ENCODE results near the gene HS6ST1.

HS6ST1 gene

DNA sequence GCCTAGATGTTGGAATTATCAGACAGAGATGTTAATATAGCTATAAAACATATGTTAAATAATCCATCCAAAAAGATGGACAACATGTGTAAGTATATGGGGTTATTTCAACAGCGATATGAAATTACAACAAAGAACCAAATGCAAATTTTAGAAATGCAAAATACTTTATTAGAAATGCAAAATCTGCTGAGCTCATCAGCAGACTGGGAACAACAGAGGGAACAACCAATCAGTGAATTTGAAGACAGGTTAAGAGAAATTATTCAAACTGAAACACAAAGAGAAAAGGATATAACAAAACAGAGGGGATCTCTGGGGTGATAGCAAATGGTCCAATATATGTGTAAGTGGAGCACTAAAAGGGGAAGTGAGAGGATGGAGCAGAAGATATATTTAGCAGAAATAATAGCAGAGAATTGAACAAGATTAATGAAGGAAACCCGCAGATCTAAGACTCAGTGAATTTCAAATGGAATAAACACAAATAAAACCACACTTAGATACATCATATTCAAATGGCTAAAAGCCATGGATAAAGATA is 13.5 kb upstream of the HS6ST1 start:
- H3K27me3 Mint-ChIP-seq: peaks cover 29% of the 10 kb centered on the region
- H3K4me3 Mint-ChIP-seq: no peak overlapping the region
- H3K36me3 Mint-ChIP-seq (ENCODE audit: low read depth): peaks cover 12% of the 10 kb centered on the region
- peaks cover 18% of the 10 kb centered on the region for H3K9me3 Mint-ChIP-seq
- H3K4me1 Mint-ChIP-seq (ENCODE audit: low read depth): peaks cover 15% of the 10 kb centered on the region
- H3K27ac Mint-ChIP-seq: no peak overlapping the region

GRCh38 chr2:128330583-128330982 is 11.9 kb upstream of the HS6ST1 start:
- H3K27ac Mint-ChIP-seq: no peak overlapping the region
- peaks cover 28% of the 10 kb centered on the region for H3K27me3 Mint-ChIP-seq
- peaks cover 12% of the 10 kb centered on the region for H3K36me3 Mint-ChIP-seq (ENCODE audit: low read depth)
- H3K9me3 Mint-ChIP-seq: peaks cover 18% of the 10 kb centered on the region
- H3K4me1 Mint-ChIP-seq (ENCODE audit: low read depth): peaks cover 15% of the 10 kb centered on the region
- H3K4me3 Mint-ChIP-seq: no peak overlapping the region

DNA sequence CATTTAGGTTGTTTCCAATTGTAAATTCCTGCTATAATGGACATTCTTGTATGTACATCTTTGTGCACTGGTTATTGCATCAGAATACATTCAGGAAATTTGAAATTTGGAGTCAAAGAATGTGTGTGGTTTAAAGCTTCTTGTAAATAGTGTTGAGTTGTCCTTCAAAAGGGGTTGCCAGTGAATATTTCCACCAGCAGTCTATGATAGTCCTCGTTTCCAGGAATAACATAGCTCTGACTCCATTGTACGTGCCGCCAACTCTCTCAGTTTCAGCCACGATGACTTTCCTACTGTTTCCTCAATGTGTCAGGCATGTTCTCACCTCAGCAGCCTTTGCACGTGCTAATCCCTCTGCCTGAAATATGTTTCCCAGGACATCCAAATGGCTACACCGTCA is 10.9 kb upstream of the HS6ST1 start:
- peaks cover 28% of the 10 kb centered on the region for H3K27me3 Mint-ChIP-seq
- H3K36me3 Mint-ChIP-seq (ENCODE audit: low read depth): peaks cover 12% of the 10 kb centered on the region
- no peak overlapping the region for H3K4me3 Mint-ChIP-seq
- peaks cover 18% of the 10 kb centered on the region for H3K9me3 Mint-ChIP-seq
- H3K4me1 Mint-ChIP-seq (ENCODE audit: low read depth): peaks cover 15% of the 10 kb centered on the region
- H3K27ac Mint-ChIP-seq: peak overlapping the region; percentile 55

DNA sequence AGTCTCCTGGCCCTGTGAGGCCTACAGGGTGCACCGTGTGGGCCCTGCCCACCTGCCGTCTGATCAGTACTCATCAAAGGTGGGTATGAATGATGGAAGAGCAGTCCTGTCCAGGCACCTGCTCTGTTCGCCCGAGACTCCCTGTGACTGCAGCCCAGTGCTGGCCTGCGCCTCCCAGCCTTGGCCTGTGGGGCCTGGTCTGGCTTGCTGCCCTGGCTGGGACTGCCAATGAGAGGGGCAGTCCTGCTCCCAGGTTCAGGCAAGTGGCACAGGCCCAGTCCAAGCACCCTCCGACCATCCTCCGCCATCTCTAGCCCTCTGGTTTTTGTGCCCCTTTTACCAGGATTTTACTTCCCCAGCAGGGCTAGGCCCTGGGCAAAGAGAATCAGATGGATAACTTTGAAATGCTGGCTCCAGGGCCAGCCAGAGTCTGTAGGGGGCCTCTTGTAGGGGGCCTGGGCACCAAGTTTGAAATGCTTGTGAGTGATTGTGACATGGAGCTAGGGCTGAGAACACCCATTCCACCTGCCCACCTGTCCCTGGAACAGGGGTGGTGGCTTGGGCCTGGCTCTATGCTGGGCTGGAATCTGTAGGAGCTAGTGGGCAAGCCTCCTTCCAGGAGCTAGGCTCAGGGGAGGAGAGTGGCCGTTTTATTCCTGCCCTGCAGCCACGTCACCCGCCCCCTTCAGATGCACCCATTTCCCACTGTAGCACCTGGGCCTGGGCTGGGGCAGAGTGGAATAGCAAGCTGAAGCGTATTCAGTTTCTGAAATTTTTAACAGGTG is 8.7 kb upstream of the HS6ST1 start:
- H3K36me3 Mint-ChIP-seq (ENCODE audit: low read depth): peaks cover 11% of the 10 kb centered on the region
- peaks cover 11% of the 10 kb centered on the region for H3K9me3 Mint-ChIP-seq
- H3K27me3 Mint-ChIP-seq: peaks cover 17% of the 10 kb centered on the region
- H3K4me1 Mint-ChIP-seq (ENCODE audit: low read depth): peaks cover 11% of the 10 kb centered on the region
- H3K4me3 Mint-ChIP-seq: no peak overlapping the region
- no peak overlapping the region for H3K27ac Mint-ChIP-seq

DNA sequence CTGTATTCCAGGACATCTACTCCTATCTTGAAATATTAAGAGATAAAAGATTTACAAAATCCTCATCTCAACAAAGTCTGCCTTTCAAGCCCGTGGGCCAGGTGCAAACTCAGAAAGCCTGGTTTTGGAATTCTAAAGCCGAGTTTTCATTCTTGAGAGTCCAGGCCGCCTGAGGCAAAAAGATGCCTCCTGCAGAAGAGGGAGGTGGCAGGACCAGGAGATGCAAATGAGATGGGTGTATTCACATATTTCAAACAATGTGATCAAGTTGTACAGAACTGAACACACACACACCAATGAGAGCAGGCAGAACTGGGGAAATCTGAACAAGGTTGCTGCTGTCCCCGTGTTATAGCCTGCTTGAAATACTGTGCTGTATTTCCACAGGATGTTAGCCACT is 7.7 kb upstream of the HS6ST1 start:
- Mint-ChIP-seq H3K27me3 (peaks cover 7% of the 10 kb centered on the region), H3K9me3 (peaks cover under 1% of the 10 kb centered on the region), H3K36me3 (ENCODE audit: low read depth) (peaks cover under 1% of the 10 kb centered on the region), H3K4me3 (no peak overlapping the region), H3K4me1 (ENCODE audit: low read depth) (peaks cover 15% of the 10 kb centered on the region), H3K27ac (no peak overlapping the region)

- no peaks in the 10 kb centered on the region for H3K36me3 Mint-ChIP-seq (ENCODE audit: low read depth)
- no peak overlapping the region for H3K4me3 Mint-ChIP-seq
- peaks cover 6% of the 10 kb centered on the region for H3K27me3 Mint-ChIP-seq
- H3K27ac Mint-ChIP-seq: no peak overlapping the region
- no peaks in the 10 kb centered on the region for H3K9me3 Mint-ChIP-seq
- peaks cover 18% of the 10 kb centered on the region for H3K4me1 Mint-ChIP-seq (ENCODE audit: low read depth)
Measured at GRCh38 chr2:128325611-128326181, 7.0 kb upstream of the HS6ST1 start.

- H3K4me3 Mint-ChIP-seq: no peak overlapping the region
- no peaks in the 10 kb centered on the region for H3K36me3 Mint-ChIP-seq (ENCODE audit: low read depth)
- no peaks in the 10 kb centered on the region for H3K9me3 Mint-ChIP-seq
- H3K27ac Mint-ChIP-seq: no peak overlapping the region
- H3K4me1 Mint-ChIP-seq (ENCODE audit: low read depth): peaks cover 20% of the 10 kb centered on the region
- peaks cover 7% of the 10 kb centered on the region for H3K27me3 Mint-ChIP-seq
Measured at GRCh38 chr2:128324897-128325410, 6.3 kb upstream of the HS6ST1 start.

DNA sequence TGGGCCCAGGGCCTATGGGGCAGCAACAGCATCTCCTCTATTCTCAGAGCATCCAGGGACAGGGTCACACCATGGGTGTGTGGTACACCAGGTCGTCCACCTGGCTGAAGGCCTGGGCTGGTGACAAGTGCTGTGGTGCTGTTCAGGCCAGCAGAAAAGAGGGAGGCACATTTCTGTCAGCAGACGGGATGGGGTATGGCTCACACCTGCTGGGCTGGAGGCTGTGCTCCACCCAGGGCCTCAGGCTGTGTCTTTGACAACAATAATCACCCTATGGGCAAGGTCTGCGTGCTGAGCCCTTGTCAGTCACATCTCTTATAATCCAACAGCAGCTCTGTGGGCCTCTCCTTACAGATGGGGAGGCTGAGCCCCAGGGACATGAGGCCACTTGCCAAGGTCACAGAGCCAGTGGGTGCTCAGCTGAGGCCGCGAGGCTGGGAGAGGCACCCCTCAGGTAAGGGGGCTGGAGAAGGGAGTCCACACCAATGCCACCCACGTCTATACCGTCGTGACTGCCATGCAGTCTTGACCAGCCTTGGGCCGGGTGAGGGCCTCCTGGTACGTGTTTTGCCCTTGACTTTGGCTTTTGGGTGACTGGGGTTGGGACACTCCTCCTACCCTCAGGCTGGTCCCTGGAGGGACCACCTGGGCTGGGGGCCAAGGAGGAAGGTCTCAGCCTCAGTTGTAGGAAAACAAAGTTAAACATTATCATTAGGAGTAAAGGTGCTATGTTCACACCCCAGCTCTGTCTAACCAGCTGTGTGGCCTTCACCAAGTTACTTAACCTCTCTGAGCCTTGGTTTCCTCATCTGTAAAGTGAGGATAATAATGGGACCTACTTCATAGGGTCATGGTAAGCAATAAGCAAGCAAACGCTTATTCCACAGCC is 5.6 kb upstream of the HS6ST1 start:
- H3K4me3 Mint-ChIP-seq: no peak overlapping the region
- H3K9me3 Mint-ChIP-seq: no peaks in the 10 kb centered on the region
- H3K36me3 Mint-ChIP-seq (ENCODE audit: low read depth): no peaks in the 10 kb centered on the region
- H3K27me3 Mint-ChIP-seq: peaks cover 3% of the 10 kb centered on the region
- no peak overlapping the region for H3K27ac Mint-ChIP-seq
- peaks cover 13% of the 10 kb centered on the region for H3K4me1 Mint-ChIP-seq (ENCODE audit: low read depth)

GRCh38 chr2:128323555-128323931 is 4.9 kb upstream of the HS6ST1 start:
- Mint-ChIP-seq H3K27ac (no peak overlapping the region), H3K4me3 (no peak overlapping the region)

GRCh38 chr2:128322715-128323554 is 4.3 kb upstream of the HS6ST1 start:
- peaks cover 11% of the 10 kb centered on the region for H3K4me1 Mint-ChIP-seq (ENCODE audit: low read depth)
- no peaks in the 10 kb centered on the region for H3K9me3 Mint-ChIP-seq
- peaks cover 3% of the 10 kb centered on the region for H3K27me3 Mint-ChIP-seq
- no peak overlapping the region for H3K27ac Mint-ChIP-seq
- no peaks in the 10 kb centered on the region for H3K36me3 Mint-ChIP-seq (ENCODE audit: low read depth)
- H3K4me3 Mint-ChIP-seq: peak overlapping the region; percentile 41

More at GRCh38 chr2:128323555-128323931, 4.9 kb upstream of the HS6ST1 start:
- H3K36me3 Mint-ChIP-seq (ENCODE audit: low read depth): no peaks in the 10 kb centered on the region
- peaks cover 3% of the 10 kb centered on the region for H3K27me3 Mint-ChIP-seq
- no peaks in the 10 kb centered on the region for H3K9me3 Mint-ChIP-seq
- H3K4me1 Mint-ChIP-seq (ENCODE audit: low read depth): peaks cover 11% of the 10 kb centered on the region

DNA sequence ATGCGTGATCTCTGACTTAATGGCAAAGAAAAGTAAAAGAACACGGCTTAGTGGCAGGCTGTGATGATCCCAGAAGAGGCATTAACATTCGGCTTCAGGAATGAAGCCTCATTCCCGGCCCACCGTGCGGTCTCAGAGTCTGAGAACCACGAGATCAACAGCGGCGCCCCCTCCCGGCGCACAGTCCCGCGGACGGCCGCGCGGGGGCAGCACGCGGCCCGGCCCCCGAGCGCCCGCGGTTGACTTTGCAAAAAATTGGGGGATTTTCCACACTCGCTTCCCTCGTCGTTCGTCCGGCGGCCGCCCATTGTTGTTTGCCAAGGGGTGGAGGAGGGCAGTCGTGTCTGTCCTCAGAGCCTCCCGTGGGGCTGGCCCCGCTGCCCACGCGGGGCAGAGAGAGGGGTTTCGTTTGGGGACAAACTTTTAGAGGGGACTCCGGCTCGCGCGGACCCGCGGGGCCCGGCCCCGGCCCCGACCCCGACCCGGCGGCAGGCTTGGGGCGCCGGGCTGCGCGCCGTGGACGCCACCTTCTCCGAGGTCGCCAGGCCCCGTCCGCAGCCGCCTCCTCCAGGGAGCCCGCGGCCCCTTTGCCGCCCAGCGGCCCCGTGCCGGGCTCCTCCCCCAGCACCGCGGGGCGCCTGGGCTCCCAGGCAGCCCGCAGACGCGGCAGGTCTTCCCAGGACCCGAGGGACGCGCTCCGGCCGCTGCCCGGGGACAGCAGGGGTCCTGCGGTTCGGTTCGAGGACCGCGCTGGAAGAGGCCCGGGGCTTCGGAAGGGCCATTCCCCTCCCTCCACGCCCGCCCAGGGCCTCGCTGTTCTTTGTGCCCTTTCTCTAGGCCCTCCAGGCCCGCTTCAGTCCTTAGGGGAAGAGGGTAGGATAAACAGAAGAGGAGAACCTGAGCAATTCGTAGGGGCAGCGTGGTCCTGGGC is 3.4 kb upstream of the HS6ST1 start:
- Mint-ChIP-seq H3K27me3 (peaks cover 3% of the 10 kb centered on the region), H3K9me3 (no peaks in the 10 kb centered on the region), H3K36me3 (ENCODE audit: low read depth) (no peaks in the 10 kb centered on the region), H3K27ac (peak overlapping the region; percentile 45), H3K4me3 (peak overlapping the region; percentile 52), H3K4me1 (ENCODE audit: low read depth) (peaks cover 12% of the 10 kb centered on the region)

- H3K9me3 Mint-ChIP-seq: no peaks in the 10 kb centered on the region
- H3K4me3 Mint-ChIP-seq: peak overlapping the region; percentile 41
- peak overlapping the region; percentile 45 for H3K27ac Mint-ChIP-seq
Measured at GRCh38 chr2:128320906-128321771, 2.5 kb upstream of the HS6ST1 start.

More at GRCh38 chr2:128320906-128321771, 2.5 kb upstream of the HS6ST1 start:
- H3K36me3 Mint-ChIP-seq (ENCODE audit: low read depth): no peaks in the 10 kb centered on the region
- H3K4me1 Mint-ChIP-seq (ENCODE audit: low read depth): peaks cover 21% of the 10 kb centered on the region
- H3K27me3 Mint-ChIP-seq: peaks cover 3% of the 10 kb centered on the region
